PC-3 (cell line): ENCODE measurements around the gene MAPK9. TPM values are rescaled to one million over a fixed set of nuclear protein-coding genes. Genes with fewer than 3 reads are reported as not detected.

Experiments used
- ATAC-seq: fragments of 200-7000 bp; cut with Tn5 transposase; 2 replicates; pipeline ENCODE4 v1.9.1; 2020; ENCODE audit warnings: mild to moderate bottlenecking, moderate library complexity
- BruUV-seq: library from RNA; stranded (reverse); fragments of 400-500 nt; replicated peaks from 2 replicates; lab custom pipeline; 2021; lab: Mats Ljungman, UMichigan
- CTCF ChIA-PET: fragments of 300-600 bp; sonication (Branson Sonifier 250); formaldehyde crosslinking; loops from one replicate; lab custom pipeline; 2022; ENCODE audit warnings: antibody characterized with exemption; lab: Charles Lee
- POLR2A ChIA-PET: fragments of 300-600 bp; sonication (Branson Sonifier 250); formaldehyde crosslinking; loops from one replicate; lab custom pipeline; 2022; ENCODE audit warnings: antibody characterized with exemption; ENCODE audit not compliant: unreplicated experiment; lab: Charles Lee
- DNase-seq: peaks from one replicate; pipeline ENCODE4 v3.0.0-alpha.2; 2015
- H2AFZ ChIP-seq: fragments of 300-600 bp; sonication (generic); 2 replicates; pipeline ENCODE4 v1.6.0; 2016; ENCODE audit warnings: antibody characterized with exemption, low read length
- H3F3A ChIP-seq: fragments of 300-600 bp; sonication (generic); one replicate; pipeline ENCODE4 v1.6.0; 2017; ENCODE audit warnings: antibody characterized with exemption, low read length, control low read depth, mild to moderate bottlenecking; ENCODE audit not compliant: unreplicated experiment
- H3K27ac ChIP-seq: fragments of 300-600 bp; sonication (generic); 2 replicates; pipeline ENCODE4 v1.5.1; 2016; ENCODE audit warnings: mild to moderate bottlenecking, low read length
- H3K27me3 ChIP-seq: fragments of 300-600 bp; sonication (generic); 2 replicates; pipeline ENCODE4 v1.6.1; 2016; ENCODE audit warnings: low read length, mixed read lengths
- H3K36me3 ChIP-seq: fragments of 300-600 bp; sonication (generic); 2 replicates; pipeline ENCODE4 v1.6.1; 2016; ENCODE audit warnings: low read depth, mixed run types, low read length, mixed read lengths
- H3K4me1 ChIP-seq: fragments of 300-600 bp; sonication (generic); 2 replicates; pipeline ENCODE4 v1.5.1; 2016; ENCODE audit warnings: low read length; ENCODE audit not compliant: insufficient read depth
- H3K4me2 ChIP-seq: fragments of 300-600 bp; sonication (generic); 2 replicates; pipeline ENCODE4 v1.6.0; 2016; ENCODE audit warnings: low read length
- H3K4me3 ChIP-seq: fragments of 300-600 bp; sonication (generic); 2 replicates; pipeline ENCODE4 v1.5.1; 2016; ENCODE audit warnings: mild to moderate bottlenecking, low read length, mixed read lengths
- H3K79me2 ChIP-seq: fragments of 300-600 bp; sonication (generic); 2 replicates; pipeline ENCODE4 v1.6.1; 2017; ENCODE audit warnings: low read length, mixed read lengths
- H3K9ac ChIP-seq: fragments of 300-600 bp; sonication (generic); 2 replicates; pipeline ENCODE4 v1.6.0; 2016; ENCODE audit warnings: mild to moderate bottlenecking, low read length
- H3K9me2 ChIP-seq: fragments of 300-600 bp; sonication (generic); replicated peaks from 2 replicates; pipeline ENCODE4 v1.6.1; 2016; ENCODE audit warnings: mixed run types, low read length, mixed read lengths
- H3K9me3 ChIP-seq: fragments of 300-600 bp; sonication (generic); 2 replicates; pipeline ENCODE4 v1.6.1; 2016; ENCODE audit warnings: low read length, mixed read lengths
- H4K20me1 ChIP-seq: fragments of 300-600 bp; sonication (generic); 2 replicates; pipeline ENCODE4 v1.6.1; 2016; ENCODE audit warnings: low read length, mixed read lengths
- CTCF ChIP-seq: fragments of 300-600 bp; sonication (generic); conservative IDR thresholded peaks from 2 replicates; pipeline ENCODE4 v1.5.1; 2017; ENCODE audit warnings: antibody characterized with exemption, low read depth, mild to moderate bottlenecking, low read length
- EZH2 ChIP-seq: fragments of 300-600 bp; sonication (generic); IDR thresholded peaks from one replicate; pipeline ENCODE4 v1.6.1; 2017; ENCODE audit warnings: antibody characterized with exemption, mild to moderate bottlenecking, low read length; ENCODE audit not compliant: unreplicated experiment
- EZH2phosphoT487 ChIP-seq: fragments of 300-600 bp; sonication (generic); IDR thresholded peaks from 2 replicates; pipeline ENCODE4 v1.6.1; 2018; ENCODE audit warnings: mild to moderate bottlenecking, antibody characterized with exemption, low read length, borderline replicate concordance
- intact Hi-C: fragments of 100-400 bp; cut with micrococcal nuclease; formaldehyde crosslinking; loops from 2 replicates; pipeline ENCODE4 v1.9.0; 2023
- total RNA-seq: library from RNA; depleted of rRNA; stranded (reverse); fragments of >200 nt; gene quantifications from 2 replicates; pipeline ENCODE4 v1.2.3, GENCODE V29; 2014

Gene MAPK9
- total RNA-seq, 1 experiment from 2014 or later, result 26.5 TPM

- no peak overlapping the region for H2AFZ ChIP-seq
- no peak overlapping the region for H3K27ac ChIP-seq
- no peaks in the 10 kb centered on the region for H3K36me3 ChIP-seq
- no peak overlapping the region for H3K4me3 ChIP-seq
- no TSS peak for BruUV-seq
- H3K9me2 ChIP-seq, result no peaks in the 10 kb centered on the region
- no peaks in the 10 kb centered on the region for H3K79me2 ChIP-seq
- 0 out of 2 replicates have a peak, but pooled peaks cover 5% of the 10 kb centered on the region for H3K4me1 ChIP-seq
- intact Hi-C loops, result loop anchor here (10.0 kb wide), 1 partner anchor 191 kb away; no protein-coding TSS in a partner anchor
- no peak overlapping the region for H3K4me2 ChIP-seq
- ChIA-PET POLR2A (no interaction called here), CTCF (interaction anchor here (0.6 to 3.9 kb wide), 3 partner anchors 13 to 151 kb away, joined by 3 to 23 read pairs (median 5); no protein-coding TSS in a partner anchor)
- H3K9me3 ChIP-seq, result no peaks in the 10 kb centered on the region
- H3K27me3 ChIP-seq, result no peaks in the 10 kb centered on the region
- ATAC-seq (0 out of 2 replicates have a peak, but pooled peaks have one; percentile 5), DNase-seq (peak; percentile 66)
- no peaks in the 10 kb centered on the region for H3F3A ChIP-seq
- no peaks in the 10 kb centered on the region for H4K20me1 ChIP-seq
- H3K9ac ChIP-seq, result no peak overlapping the region
- TF ChIP-seq CTCF (peak; percentile 87), EZH2 (no peak)
Measured at GRCh38 chr5:180315762-180316212, 23.9 kb upstream of the MAPK9 start.

GRCh38 chr5:180313677-180314505 is 22.0 kb upstream of the MAPK9 start:
- Histone ChIP-seq H2AFZ (peak overlapping the region; percentile 89), H3K36me3 (no peaks in the 10 kb centered on the region), H3K4me2 (peak overlapping the region; percentile 91), H3K4me3 (peak overlapping the region; percentile 81), H4K20me1 (no peaks in the 10 kb centered on the region), H3K27me3 (no peaks in the 10 kb centered on the region), H3K9me3 (no peaks in the 10 kb centered on the region), H3K27ac (peak overlapping the region; percentile 41), H3K9ac (peak overlapping the region; percentile 87), H3K9me2 (no peaks in the 10 kb centered on the region), H3F3A (no peaks in the 10 kb centered on the region), H3K4me1 (0 out of 2 replicates have a peak, but pooled peaks cover 5% of the 10 kb centered on the region), H3K79me2 (no peaks in the 10 kb centered on the region)
- BruUV-seq, result TSS peak; percentile 79
- peak; percentile 90 for DNase-seq
- ChIA-PET CTCF (interaction anchor here (0.7 to 3.9 kb wide), 4 partner anchors 15 to 24 kb away, joined by 3 to 23 read pairs (median 5); no protein-coding TSS in a partner anchor), POLR2A (interaction anchor here (0.9 kb wide), 1 partner anchor 44 kb away, joined by 3 read pairs; no protein-coding TSS in a partner anchor)
- intact Hi-C loops, result loop anchor here (1.0 to 10.0 kb wide), 3 partner anchors 21 to 189 kb away; no protein-coding TSS in a partner anchor
- TF ChIP-seq EZH2 (no peak), CTCF (no peak; the same call in 1 of the 2 replicates), EZH2phosphoT487 (no peak)
- peak; percentile 99 for ATAC-seq
